GM21526 (cell line): ENCODE data around the gene LPAR3.

ENCODE experiments used
- ATAC-seq: cut with Tn5 transposase; IDR thresholded peaks from one replicate; pipeline ENCODE4 v1.9.1; 2021; ENCODE audit warnings: moderate library complexity; ENCODE audit not compliant: unreplicated experiment, low FRiP score

The LPAR3 gene

DNA sequence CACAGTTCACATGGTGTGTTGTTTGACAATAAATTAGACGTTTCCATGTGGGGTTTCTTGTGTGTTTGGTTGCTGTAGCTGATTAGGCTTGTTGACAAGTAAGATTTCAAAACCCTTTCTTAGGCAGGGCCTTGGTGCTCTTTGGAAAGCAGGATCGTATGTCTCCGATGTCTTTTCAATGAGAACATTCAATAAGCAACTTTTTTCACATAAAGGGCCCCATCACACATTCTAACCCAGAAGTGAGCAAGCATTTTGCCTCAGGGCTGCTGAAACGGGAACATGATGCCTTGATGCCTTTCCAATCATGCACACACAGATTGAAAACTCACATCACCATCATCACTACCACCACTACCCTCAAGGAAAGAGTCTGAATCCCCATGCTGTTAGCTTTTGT lies 33.1 kb downstream of the LPAR3 start:
- ATAC-seq: no peak

DNA sequence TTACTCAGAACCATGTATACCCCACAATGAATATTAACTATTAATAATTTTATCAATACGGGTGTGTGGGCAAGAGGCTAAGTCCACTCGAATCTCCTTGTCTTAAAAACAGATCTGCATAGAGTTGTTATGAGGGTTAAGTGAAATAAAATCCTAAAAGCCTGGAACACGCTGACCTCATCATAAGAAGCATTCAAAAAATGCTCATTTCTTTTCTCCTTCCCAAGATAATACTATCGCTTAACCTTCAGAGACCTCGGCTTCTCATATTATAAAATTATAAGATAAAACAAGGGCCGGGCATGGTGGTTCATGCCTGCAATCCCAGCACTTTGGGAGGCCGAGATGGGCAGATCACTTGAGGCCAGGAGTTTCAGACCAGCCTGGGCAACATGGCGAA lies 35.1 kb downstream of the LPAR3 start:
- ATAC-seq: no peak

DNA sequence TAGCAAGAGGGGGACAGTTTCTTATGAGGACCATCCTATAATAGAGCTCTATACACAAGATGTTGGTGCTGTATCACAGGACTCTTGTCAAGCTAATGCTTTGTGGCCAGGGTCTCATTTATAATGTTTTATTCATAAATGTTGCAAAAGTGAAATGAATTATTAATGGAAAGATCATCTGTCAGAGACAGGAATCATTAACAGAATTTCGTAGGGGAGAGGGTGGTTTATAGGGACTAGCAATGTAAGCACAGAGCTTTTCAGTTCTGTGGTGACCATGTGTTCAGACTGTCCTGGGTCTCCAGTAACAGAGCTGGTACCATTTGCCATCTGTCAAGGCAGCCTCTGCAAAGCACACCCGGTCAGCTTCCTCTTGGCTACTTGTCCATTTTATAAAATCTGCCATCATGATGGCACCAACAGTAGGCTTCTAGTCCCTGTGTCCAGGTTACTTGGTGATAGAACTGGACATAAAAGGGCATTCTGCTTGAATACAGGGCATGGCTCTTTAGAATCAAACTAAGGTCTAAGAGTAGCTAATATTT lies 36.2 kb downstream of the LPAR3 start:
- no peak for ATAC-seq

DNA sequence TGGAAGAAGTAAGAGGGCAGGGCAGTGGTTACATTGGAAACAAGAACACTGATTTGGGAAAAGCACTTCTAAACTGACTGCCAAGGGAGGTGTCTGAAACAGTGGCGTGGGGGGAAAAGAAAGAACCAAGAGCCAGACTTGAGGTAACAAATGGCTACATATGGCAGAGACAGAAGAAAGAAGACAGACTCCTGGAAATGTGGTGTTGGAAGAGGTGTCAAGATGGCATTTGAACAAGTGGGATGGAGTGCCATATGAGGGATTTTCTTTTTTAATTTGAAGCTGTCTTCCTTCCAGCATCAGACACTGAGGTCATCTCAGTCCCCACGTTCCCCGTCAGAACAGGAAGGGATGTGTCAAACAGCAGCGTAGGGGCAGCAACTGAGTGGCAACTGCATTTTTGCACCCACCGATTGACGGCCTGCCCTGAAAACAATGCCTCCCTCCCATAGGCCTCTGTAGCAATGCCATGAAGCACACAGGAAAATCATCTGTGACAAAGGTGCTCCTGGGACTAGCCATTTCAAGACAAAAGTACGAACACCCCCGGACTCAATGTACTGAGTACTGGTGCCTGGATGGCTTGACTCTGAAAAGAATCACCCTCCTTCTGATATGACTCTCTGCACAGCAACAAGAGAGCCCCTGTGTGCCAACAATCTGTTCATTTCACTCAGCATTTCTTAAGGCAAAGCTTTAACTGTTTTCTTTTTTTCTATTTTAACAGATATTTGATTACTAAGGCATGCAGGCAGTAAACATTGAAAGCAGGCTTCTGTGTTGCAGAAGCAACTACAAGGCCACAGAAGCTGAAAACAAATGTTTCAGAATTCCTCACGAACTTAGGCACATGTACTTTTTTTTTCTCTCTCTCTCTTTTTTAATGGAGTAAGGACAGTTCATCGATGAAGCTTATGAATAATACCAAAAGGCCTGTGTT lies 37.0 kb downstream of the LPAR3 start:
- no peak for ATAC-seq

DNA sequence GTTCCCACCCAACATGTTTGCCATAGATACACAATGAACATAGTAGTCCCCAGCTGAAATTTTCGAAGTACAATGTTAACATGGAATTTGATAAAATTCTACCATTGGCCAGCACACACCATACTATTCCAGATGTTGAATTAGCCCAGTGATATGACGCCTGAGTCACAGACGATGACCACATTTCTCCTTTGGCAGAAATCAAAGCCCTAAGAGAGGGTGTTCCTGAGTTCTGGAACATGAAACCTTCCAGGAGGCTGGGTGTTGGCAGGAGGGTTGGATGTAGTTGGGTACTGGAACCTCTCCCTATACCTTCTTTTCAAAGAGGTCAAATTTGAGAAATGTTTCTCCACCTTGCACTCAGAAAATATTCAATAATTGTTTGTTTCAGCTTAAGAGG lies 37.8 kb downstream of the LPAR3 start:
- ATAC-seq: no peak

DNA sequence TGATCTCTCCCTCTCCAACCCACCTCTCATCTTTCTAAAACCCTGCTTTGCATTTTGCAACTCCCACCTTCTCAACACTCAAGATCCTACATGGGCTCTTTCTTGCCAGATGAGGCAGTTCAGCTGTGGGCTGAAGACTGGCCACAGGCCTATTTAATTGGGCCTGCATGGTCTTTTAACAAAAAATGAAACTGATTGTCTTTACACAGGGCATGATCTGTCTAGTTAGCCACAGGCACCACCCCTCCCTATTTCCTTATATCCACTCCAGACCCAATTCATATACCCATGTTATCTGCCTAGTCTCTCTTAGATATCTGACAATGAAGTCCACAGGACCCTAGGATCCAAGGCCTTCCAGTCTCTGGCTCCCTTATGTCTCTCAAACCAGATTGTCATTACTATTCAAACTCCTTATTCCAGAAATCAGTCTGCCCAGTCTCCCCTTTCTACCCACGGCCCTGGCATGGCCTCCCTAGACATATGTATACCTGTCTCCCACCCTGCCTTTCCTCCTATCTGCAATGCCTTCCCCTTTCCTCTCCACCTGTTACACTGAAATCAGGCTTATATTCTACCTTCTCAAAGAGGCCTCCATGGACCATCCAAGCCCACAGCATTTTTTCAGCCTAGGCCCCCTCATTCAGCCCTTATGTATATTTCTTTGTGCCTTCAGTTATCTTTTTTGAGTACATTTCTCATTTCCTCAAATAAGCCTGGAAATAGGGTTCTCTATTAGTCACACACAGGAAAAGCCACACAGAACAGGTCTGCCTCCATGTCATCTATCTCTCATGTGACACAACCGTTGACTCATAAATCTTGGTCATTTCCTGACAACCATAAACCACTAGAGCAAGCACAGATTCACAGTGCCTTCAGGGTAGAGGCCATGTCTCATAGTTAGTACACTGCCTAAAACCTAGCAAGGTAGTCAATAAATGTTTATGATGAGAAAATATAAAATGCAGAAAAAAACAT lies 39.0 kb downstream of the LPAR3 start:
- peak; percentile 95 for ATAC-seq

DNA sequence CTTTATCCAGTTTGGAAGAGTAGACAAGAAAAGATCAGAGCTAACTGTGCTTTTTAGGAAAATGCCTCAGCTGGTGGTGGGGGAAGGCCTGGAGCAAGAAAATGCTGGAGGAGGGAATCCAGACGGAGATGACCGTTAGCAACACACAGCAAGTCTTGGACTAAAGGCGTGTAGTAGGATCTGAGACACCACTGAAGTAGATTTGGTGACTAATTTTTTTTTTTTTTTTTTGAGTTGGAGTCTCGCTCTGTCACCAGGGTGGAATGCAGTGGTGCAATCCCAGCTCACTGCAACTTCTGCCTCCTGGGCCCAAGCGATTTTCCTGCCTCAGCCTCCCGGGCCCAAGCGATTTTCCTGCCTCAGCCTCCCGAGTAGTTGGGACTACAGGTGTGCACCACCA lies 41.2 kb downstream of the LPAR3 start:
- ATAC-seq: no peak

DNA sequence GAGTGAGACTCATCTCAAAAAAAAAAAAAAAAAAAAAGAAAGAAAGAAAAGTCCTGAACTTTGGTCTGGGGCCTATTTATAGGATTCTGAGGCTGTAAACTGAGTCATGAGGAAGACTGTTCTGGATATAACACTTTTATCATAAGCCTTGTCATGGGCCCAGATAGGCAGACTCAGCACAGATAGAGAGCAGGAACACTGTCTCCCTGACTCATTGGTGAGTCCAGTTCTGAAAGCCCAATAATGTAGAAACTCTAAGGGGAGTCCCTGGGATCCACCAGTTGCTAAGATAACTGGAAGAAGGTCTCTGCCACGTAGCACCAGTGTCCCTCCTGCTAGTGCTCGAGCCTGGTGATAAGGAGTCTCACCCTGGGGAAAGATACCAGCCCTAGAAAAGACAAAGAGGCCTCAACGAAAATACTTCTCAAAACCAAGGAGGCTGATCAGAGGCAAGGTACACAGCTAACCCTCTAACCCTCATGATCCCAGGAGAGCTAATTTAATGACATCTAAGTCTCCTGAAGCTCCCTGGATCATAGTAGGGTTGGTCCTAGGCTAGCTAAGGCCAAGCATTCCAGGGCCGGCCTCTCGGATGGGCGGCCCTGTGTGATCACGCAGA lies 43.5 kb downstream of the LPAR3 start:
- ATAC-seq: no peak

DNA sequence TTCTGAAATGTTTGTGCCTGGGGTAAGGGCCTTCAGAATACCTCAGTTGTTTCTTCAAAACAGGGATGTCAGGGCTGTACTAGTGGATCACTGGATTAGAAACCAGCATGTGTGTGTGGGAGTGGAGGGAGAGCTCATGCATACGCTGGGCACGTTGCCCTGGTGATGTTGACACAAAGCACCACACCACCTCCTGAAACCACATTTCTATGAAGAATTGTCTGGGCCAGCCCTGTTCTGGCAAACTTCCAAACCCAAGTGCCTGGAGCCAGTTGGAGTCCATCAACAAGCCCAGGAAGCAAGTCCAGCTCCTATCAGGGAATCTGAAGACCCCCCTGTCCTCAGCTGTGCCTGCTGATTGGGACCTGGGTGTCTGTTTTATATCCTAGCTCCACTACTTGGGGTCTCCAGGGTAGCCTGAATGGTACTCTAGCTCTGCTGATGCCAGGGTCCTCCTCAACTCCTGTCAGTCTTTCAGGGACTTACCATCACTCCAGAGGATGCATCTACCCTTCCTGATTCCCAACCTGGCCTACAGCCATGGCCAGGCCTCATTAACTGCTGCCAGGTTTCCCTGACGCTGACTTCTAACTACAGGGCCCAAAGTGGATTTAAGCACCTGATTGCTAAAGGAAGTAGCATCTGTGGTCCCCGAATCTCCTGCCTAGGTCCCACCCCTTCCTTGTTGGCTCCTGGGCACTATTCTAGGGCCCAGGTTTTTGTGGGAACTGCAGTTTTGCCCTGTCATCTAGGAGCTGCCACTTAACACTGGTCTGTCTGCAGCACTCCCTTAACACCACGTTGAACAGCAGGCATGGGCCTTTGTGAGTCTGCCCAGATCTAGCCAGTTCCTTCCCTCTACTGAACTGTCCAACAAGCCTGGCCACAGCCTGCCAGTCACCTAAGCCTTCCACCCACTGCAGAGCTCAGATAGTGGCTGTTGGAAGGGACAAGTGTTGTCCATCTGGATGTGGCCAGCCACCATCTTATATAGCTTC lies 45.5 kb downstream of the LPAR3 start:
- ATAC-seq: no peak

DNA sequence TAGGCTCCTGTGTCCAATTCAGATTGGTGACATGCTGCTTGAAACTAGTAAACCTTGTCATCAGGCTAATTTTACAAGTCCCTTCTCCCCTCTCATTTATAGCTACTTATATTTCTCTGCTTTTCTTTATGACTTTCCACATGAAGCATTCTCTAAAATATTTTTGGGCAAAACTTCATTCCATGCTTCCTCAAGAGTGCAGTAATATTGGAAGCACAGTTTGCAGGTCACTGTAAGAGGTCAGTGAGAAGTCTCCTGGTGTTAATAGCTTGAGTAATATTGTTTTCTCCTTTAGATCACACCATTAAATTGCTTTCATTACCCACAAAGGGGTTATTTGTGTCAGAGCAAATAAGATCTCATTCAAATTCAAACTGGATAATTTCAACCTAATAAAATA lies 46.6 kb downstream of the LPAR3 start:
- no peak for ATAC-seq

DNA sequence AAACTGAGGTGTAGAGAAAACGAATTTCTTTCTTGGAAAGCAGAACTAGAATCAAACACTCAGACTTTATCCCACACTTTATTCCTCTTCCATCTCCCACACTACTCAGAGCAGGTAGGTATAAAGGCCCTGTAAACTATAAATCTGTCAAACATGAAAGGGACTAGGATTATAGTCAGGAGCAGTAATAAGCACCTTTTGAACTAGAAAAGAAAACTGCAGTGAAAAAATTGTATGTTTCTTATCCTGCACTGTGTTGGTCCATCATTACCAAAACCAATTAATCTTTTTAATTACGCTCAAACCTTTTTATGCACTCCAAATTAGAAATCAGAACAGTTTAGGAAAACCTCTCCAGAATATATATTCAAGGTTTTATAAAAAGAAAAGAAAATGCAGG lies 47.6 kb downstream of the LPAR3 start:
- no peak for ATAC-seq

DNA sequence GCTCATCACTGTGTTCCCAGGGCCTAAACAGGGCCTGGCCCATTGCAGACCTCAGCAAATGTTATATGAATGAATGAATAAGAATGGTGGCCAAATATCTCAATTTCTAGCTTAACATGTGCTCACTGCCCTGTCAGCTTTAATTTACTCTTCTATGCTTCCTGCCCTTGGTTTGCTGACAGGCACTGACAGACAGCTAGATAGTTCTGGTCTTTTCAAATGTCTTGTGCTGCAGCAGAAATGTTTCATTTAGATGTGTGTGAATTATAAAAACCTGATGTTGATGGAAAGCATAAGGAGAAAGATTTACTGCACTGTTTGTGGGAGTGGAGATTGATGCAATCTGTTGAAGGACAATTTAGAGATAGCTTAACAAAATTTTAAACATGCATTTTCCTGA lies 48.9 kb downstream of the LPAR3 start:
- ATAC-seq: no peak

DNA sequence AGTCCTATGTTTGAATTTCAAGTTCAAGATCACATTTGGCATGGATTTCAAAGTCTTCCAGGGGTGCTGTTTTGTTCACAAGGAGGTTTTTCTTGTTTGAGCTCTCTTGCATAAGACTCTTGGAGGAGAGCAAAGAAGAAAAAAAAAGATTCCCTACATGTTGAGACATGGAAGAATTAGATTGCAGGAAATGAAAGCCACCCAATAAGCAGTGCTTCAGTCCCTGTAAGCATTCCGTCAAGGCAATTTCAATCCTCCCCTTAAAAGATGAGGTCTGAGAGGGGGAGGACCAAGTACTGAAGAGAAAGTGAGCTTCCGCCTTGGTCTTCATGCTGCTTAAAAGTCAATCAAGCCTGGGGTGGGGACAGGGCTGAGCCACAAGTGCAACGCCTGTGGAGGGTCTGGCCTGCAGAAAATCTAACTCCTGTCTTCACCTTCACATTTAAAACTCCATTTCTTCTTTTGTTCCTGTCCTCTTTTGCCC lies 50.2 kb downstream of the LPAR3 start:
- ATAC-seq: no peak

DNA sequence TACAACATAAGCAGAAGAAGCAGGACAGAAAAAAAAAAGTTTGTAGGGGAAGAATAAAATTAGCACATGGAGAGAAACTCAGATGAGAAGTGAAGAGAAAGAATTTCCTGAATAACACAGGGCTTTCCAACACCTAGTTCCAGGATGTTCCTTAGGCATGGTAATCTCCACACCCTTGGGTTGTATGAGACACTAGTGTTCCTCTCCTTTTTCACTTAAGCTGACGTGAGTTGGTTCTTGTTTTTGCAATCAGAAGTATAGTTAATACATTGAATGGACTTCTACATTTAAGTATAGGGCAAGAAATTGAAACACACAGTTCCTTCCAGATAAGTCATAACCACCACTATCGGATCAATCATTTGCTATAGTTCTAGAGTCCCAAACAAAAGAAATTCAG lies 51.0 kb downstream of the LPAR3 start:
- no peak for ATAC-seq

DNA sequence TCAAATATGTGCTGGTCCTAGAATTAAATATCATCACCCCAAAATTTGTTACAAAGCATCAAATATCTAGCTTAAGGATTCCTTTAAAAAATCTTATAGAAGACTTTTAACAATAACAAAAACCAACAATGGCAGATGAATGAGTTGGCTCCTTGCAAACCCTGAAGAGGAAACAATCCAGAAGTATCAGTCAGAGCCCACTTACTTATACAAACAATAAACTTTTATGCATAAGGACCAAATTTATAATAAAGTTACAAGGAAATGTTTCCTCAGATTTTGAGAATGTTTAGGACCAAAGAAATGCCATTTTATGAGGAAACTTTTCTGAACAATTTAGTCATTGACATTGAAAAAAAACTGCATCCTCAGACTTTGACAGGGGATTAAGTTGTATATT lies 52.7 kb downstream of the LPAR3 start:
- ATAC-seq: no peak

DNA sequence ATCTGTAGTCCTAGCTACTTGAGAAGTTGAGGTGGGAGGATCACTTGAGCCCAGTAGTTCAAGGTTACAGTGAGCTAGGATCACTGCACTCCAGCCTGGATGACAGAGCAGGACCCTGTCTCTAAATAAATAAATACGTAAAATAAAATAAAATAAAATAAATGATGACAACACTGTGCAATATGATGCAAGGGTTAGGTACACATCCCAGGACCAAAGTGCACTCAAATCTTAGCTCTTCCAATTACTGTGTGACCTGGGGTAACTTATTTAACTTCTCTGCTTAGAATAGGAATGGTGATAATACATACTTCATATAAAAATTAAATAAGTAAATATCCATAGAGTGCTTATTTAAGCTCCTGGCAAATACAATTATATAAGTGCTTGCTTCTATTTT lies 53.5 kb downstream of the LPAR3 start:
- ATAC-seq: no peak

DNA sequence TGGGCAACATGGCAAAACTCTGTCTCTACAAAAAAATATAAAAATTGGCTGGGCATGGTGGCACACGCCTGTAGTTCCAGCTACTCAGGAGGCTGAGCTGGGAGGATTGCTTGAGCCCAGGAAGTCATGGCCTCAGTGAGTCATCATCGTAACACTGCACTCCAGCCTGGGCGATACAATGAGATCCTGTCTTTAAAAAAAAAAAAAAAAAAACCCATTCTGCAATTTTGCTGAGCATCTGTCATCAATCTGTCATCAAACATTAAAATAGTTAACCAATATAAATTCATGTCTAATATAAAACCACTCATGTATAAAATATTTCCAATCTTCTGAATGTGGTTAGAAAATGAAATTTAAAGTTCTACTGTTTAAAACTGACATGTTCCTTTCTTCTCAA lies 56.9 kb downstream of the LPAR3 start:
- ATAC-seq: no peak

DNA sequence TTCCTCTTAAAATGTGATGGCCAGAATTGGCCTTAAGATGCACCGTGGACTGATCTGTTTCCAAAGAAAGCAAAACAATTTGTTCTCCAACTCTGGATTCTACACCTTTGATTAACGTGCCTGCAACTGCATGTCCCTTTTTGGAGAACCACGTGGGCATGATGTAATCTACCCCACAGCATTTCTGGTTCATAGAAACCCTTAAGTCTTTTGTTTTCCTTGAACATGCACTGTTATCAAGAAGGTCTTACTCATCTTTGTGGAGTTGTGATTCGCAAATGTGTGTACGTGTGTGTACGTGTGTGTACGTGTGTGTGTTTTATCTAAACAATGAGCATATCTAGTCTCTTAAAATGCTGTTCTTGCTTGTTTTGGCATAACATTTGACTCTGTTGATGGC lies 57.8 kb downstream of the LPAR3 start:
- ATAC-seq: no peak

DNA sequence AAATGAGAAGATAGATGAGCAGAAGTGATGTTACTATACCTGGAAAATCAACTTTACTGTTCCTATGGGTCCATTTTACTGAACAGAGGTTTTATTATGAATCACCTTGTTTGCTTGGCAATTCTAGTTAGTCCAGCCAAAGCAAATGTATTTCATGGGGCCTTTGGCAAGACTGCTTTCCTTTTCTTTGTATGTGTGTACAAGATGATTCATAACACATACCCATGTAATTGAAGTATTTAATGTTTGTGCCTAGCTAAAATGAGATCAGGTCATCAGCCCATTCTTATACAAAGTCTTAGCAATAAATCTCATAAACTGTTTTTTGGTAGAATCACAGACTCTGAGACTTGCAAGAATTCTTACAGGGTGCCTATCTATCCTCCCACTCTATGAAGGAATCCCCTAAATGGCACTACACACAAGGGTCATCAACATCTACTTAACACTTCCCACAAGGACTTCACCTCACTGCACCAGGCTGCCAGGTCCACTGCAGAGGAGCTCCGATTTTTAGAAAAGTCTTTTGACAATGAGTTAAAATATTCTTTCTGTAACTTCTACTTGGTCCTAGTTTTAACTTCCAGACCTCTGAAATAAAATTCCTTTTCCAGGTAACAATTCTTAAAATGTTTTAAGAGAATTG lies 58.5 kb downstream of the LPAR3 start:
- no peak for ATAC-seq
